H9 (cell line): Measurements from ENCODE around the gene CHST5. TPM values are rescaled to one million over a fixed set of nuclear protein-coding genes. Genes with fewer than 3 reads are reported as not detected.

ENCODE experiments used
- DNase-seq: peaks from one replicate; pipeline ENCODE4 v3.0.0-alpha.2; 2017
- H2AFZ ChIP-seq: one replicate; pipeline ENCODE4 v1.6.1; 2013; ENCODE audit warnings: mild to moderate bottlenecking, low read length, control low read depth, moderate library complexity
- H2AK5ac ChIP-seq: 2 replicates; pipeline ENCODE4 v1.6.1; 2013; ENCODE audit warnings: low read length, control low read depth, mixed read lengths; ENCODE audit not compliant: insufficient read length
- H2BK120ac ChIP-seq: one replicate; pipeline ENCODE4 v1.6.1; 2013; ENCODE audit warnings: low read depth, mild to moderate bottlenecking, low read length, control low read depth, inconsistent platforms; ENCODE audit not compliant: poor library complexity, severe bottlenecking
- H2BK12ac ChIP-seq: 2 replicates; pipeline ENCODE4 v1.6.1; 2013; ENCODE audit warnings: low read length, control low read depth, mixed read lengths, low read depth; ENCODE audit not compliant: insufficient read length
- H2BK15ac ChIP-seq: 2 replicates; pipeline ENCODE4 v1.6.1; 2013; ENCODE audit warnings: low read depth, low read length, control low read depth
- H2BK20ac ChIP-seq: one replicate; pipeline ENCODE4 v1.6.1; 2013; ENCODE audit warnings: low read depth, mild to moderate bottlenecking, low read length, control low read depth, inconsistent platforms; ENCODE audit not compliant: poor library complexity, severe bottlenecking
- H2BK5ac ChIP-seq: 2 replicates; pipeline ENCODE4 v1.6.1; 2013; ENCODE audit warnings: low read length, control low read depth, mixed read lengths; ENCODE audit not compliant: insufficient read length
- H3K14ac ChIP-seq: 2 replicates; pipeline ENCODE4 v1.6.1; 2013; ENCODE audit warnings: low read length, control low read depth; ENCODE audit not compliant: insufficient read depth
- H3K18ac ChIP-seq: 2 replicates; pipeline ENCODE4 v1.6.1; 2013; ENCODE audit warnings: low read depth, mild to moderate bottlenecking, mixed read lengths, low read length, control low read depth; ENCODE audit not compliant: insufficient read length
- H3K23ac ChIP-seq: 2 replicates; pipeline ENCODE4 v1.6.1; 2013; ENCODE audit warnings: low read length, control low read depth, mixed read lengths, low read depth; ENCODE audit not compliant: insufficient read length
- H3K23me2 ChIP-seq: 2 replicates; pipeline ENCODE4 v1.6.1; 2013; ENCODE audit warnings: low read depth, mild to moderate bottlenecking, mixed read lengths, low read length, control low read depth; ENCODE audit not compliant: insufficient read length, poor library complexity, severe bottlenecking
- H3K27ac ChIP-seq: 2 replicates; pipeline ENCODE4 v1.5.1; 2013; ENCODE audit warnings: low read length, control low read depth, mixed read lengths, low read depth; ENCODE audit not compliant: insufficient read length
- H3K27me3 ChIP-seq: 2 replicates; pipeline ENCODE4 v1.6.1; 2013; ENCODE audit warnings: low read length, control low read depth, inconsistent platforms; ENCODE audit not compliant: insufficient read depth
- H3K4ac ChIP-seq: 2 replicates; pipeline ENCODE4 v1.6.1; 2013; ENCODE audit warnings: low read depth, mild to moderate bottlenecking, control low read depth, inconsistent platforms, low read length, moderate library complexity
- H3K4me1 ChIP-seq: 2 replicates; pipeline ENCODE4 v1.6.1; 2013; ENCODE audit warnings: low read length, control low read depth, inconsistent platforms; ENCODE audit not compliant: insufficient read depth
- H3K4me2 ChIP-seq: 2 replicates; pipeline ENCODE4 v1.6.1; 2013; ENCODE audit warnings: low read length, control low read depth, mixed read lengths; ENCODE audit not compliant: insufficient read length, insufficient read depth
- H3K56ac ChIP-seq: 2 replicates; pipeline ENCODE4 v1.6.1; 2013; ENCODE audit warnings: low read depth, mild to moderate bottlenecking, mixed read lengths, low read length, control low read depth; ENCODE audit not compliant: insufficient read length
- H3K79me1 ChIP-seq: 2 replicates; pipeline ENCODE4 v1.6.1; 2013; ENCODE audit warnings: low read depth, mild to moderate bottlenecking, moderate library complexity, low read length, control low read depth, inconsistent platforms; ENCODE audit not compliant: insufficient read depth, poor library complexity, severe bottlenecking
- H3K79me2 ChIP-seq: 2 replicates; pipeline ENCODE4 v1.6.1; 2013; ENCODE audit warnings: low read length, control low read depth, inconsistent platforms; ENCODE audit not compliant: insufficient read depth
- H3K9ac ChIP-seq: 2 replicates; pipeline ENCODE4 v1.6.1; 2013; ENCODE audit warnings: low read length, control low read depth, mixed read lengths; ENCODE audit not compliant: insufficient read length; ENCODE audit errors: extremely low read depth
- H3K9me3 ChIP-seq: one replicate; pipeline ENCODE4 v1.6.1; 2013; ENCODE audit warnings: low read depth, low read length, inconsistent platforms; ENCODE audit not compliant: control insufficient read depth
- H3T11ph ChIP-seq: one replicate; pipeline ENCODE4 v1.6.1; 2013; ENCODE audit warnings: mild to moderate bottlenecking, low read length, control low read depth, inconsistent platforms
- H4K20me1 ChIP-seq: one replicate; pipeline ENCODE4 v1.6.1; 2013; ENCODE audit not compliant: control insufficient read depth, insufficient read length, insufficient read depth
- H4K5ac ChIP-seq: 2 replicates; pipeline ENCODE4 v1.6.1; 2013; ENCODE audit warnings: low read depth, mild to moderate bottlenecking, mixed read lengths, low read length, control low read depth; ENCODE audit not compliant: insufficient read length
- H4K8ac ChIP-seq: replicated peaks from 2 replicates; pipeline ENCODE4 v1.6.1; 2013; ENCODE audit warnings: low read length, control low read depth, mixed read lengths, low read depth; ENCODE audit not compliant: insufficient read length
- H4K91ac ChIP-seq: 2 replicates; pipeline ENCODE4 v1.6.1; 2013; ENCODE audit warnings: low read depth, mild to moderate bottlenecking, moderate library complexity, mixed read lengths, low read length, control low read depth; ENCODE audit not compliant: insufficient read length
- H3K27ac Mint-ChIP-seq, 3 experiments: 2 replicates in 2 of 3; 3 replicates in 1 of 3; pipeline ENCODE4 v1.8.0; 2020 to 2021; ENCODE audit warnings: mixed read lengths in 3 of 3, mild to moderate bottlenecking in 1 of 3, moderate library complexity in 1 of 3
- H3K27me3 Mint-ChIP-seq: 2 replicates; pipeline ENCODE4 v1.8.0; 2021; ENCODE audit warnings: low read depth, mild to moderate bottlenecking, moderate library complexity, mixed read lengths
- H3K36me3 Mint-ChIP-seq, 3 experiments: 2 replicates in 2 of 3; 3 replicates in 1 of 3; pipeline ENCODE4 v1.8.0; 2020 to 2021; ENCODE audit warnings: low read depth in 3 of 3, mixed read lengths in 3 of 3; ENCODE audit not compliant: insufficient read depth in 1 of 3
- H3K4me1 Mint-ChIP-seq, 2 experiments: 2 replicates each; pipeline ENCODE4 v1.8.0; 2020; ENCODE audit warnings: mixed read lengths in 2 of 2
- H3K4me3 Mint-ChIP-seq, 2 experiments: 2 replicates in 1 of 2; 3 replicates in 1 of 2; pipeline ENCODE4 v1.8.0; 2020 to 2021; ENCODE audit warnings: mild to moderate bottlenecking in 2 of 2, mixed read lengths in 2 of 2, moderate library complexity in 1 of 2
- H3K9me3 Mint-ChIP-seq, 2 experiments: 2 replicates in 1 of 2; 3 replicates in 1 of 2; pipeline ENCODE4 v1.8.0; 2020; ENCODE audit warnings: mild to moderate bottlenecking in 2 of 2, mixed read lengths in 2 of 2, moderate library complexity in 1 of 2
- CTCF ChIP-seq: fragments of 200-600 bp; sonication (generic); conservative IDR thresholded peaks from 3 replicates; pipeline ENCODE4 v1.8.0; 2021; ENCODE audit warnings: antibody characterized with exemption, mild to moderate bottlenecking
- WGBS: extraction: QIAGEN DNeasy Blood & Tissue Kit; methylation state at CpG from one replicate; pipeline ENCODE4 v1.1.7; 2013; ENCODE audit warnings: missing lambda C conversion rate, low lambda C conversion rate, mixed read lengths; ENCODE audit not compliant: insufficient read length; ENCODE audit errors: extremely low coverage; 5-methylcytosine and 5-hydroxymethylcytosine counted together
- total RNA-seq: library from RNA; stranded (reverse); gene quantifications from 2 replicates; pipeline ENCODE4 v1.2.1, GENCODE V29; 2021

Gene CHST5
- total RNA-seq, 1 experiment from 2014 or later, result not detected

DNA sequence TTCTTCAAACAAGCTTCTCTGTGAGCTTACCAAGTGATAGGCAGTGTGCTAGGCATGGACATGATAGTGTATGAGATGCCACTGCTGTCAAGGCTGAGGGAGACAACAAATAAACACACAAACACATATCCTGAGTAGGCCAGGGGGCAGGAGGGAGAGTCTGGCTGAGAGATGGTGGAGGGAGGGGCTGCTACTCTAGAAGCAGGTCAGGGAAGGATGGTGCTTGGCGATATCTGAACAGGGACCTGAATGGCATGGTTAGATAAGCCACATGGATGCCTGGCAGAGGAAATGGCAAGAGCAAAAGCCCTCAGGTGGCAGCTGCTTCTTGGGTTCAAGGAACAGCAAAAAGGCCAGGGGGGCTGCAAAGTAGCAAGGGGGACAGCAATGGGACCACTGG, 32.1 kb downstream of the CHST5 start:
- WGBS, result no CpG with 5 or more reads among the region's 1 CpG
- H3K18ac ChIP-seq, result no peak overlapping the region
- H2BK15ac ChIP-seq, result no peak overlapping the region
- Mint-ChIP-seq H3K36me3 (no peaks in the 10 kb centered on the region), H3K27ac (no peak overlapping the region), H3K4me3 (no peak overlapping the region), H3K27me3 (no peaks in the 10 kb centered on the region; the same call in none of the 2 replicates), H3K9me3 (no peaks in the 10 kb centered on the region; a peak in 1 of 5 replicates), H3K4me1 (peaks cover 2 to 4% of the 10 kb centered on the region in 2 experiments)
- H4K20me1 ChIP-seq, result no peaks in the 10 kb centered on the region
- H3K27me3 ChIP-seq, result no peaks in the 10 kb centered on the region
- no peak overlapping the region for H4K8ac ChIP-seq
- H3K9me3 ChIP-seq, result no peaks in the 10 kb centered on the region
- no peaks in the 10 kb centered on the region for H3K79me2 ChIP-seq
- H2AFZ ChIP-seq, result no peak overlapping the region
- H2BK5ac ChIP-seq, result no peak overlapping the region
- no peak overlapping the region for H3K27ac ChIP-seq
- no peaks in the 10 kb centered on the region for H3K4me1 ChIP-seq
- no peak overlapping the region for H2BK120ac ChIP-seq
- H3K4me2 ChIP-seq, result no peak overlapping the region
- no peak overlapping the region for H3K23ac ChIP-seq
- H2AK5ac ChIP-seq, result no peak overlapping the region
- no peak overlapping the region for H3K14ac ChIP-seq
- H3K4ac ChIP-seq, result no peak overlapping the region
- H4K5ac ChIP-seq, result no peak overlapping the region
- H3K79me1 ChIP-seq, result no peaks in the 10 kb centered on the region
- no peak overlapping the region for H4K91ac ChIP-seq
- no peak overlapping the region for H3K9ac ChIP-seq
- no peak overlapping the region for H2BK12ac ChIP-seq
- DNase-seq, result no peak
- H3K56ac ChIP-seq, result no peak overlapping the region
- TF ChIP-seq CTCF, result no peak
- no peak overlapping the region for H2BK20ac ChIP-seq
- no peak overlapping the region for H3T11ph ChIP-seq
- H3K23me2 ChIP-seq, result no peaks in the 10 kb centered on the region
